BLaER1 (cell line): ENCODE data around the gene CLEC4C.
"Not testable (repeated sequence)": the region's sequence is repeated elsewhere in the genome, so short reads cannot be mapped to it uniquely, and the experiment has no call there.

Source experiments
- H3K27ac ChIP-seq: shearing (Covaris generic); formaldehyde crosslinking; 2 replicates; pipeline ENCODE4 v1.8.1; 2022
- H3K27me3 ChIP-seq: shearing (Covaris generic); formaldehyde crosslinking; 2 replicates; pipeline ENCODE4 v1.8.1; 2022
- H3K36me3 ChIP-seq: shearing (Covaris generic); formaldehyde crosslinking; 2 replicates; pipeline ENCODE4 v1.8.1; 2022
- H3K4me1 ChIP-seq: shearing (Covaris generic); formaldehyde crosslinking; 2 replicates; pipeline ENCODE4 v1.8.1; 2022
- H3K4me2 ChIP-seq: shearing (Covaris generic); formaldehyde crosslinking; 2 replicates; pipeline ENCODE4 v1.8.1; 2022
- H3K4me3 ChIP-seq: shearing (Covaris generic); formaldehyde crosslinking; 2 replicates; pipeline ENCODE4 v1.8.1; 2022
- H3K9ac ChIP-seq: shearing (Covaris generic); formaldehyde crosslinking; 2 replicates; pipeline ENCODE4 v1.8.1; 2022
- H3K9me3 ChIP-seq: shearing (Covaris generic); formaldehyde crosslinking; 2 replicates; pipeline ENCODE4 v1.8.1; 2022
- H4K20me1 ChIP-seq: shearing (Covaris generic); formaldehyde crosslinking; 2 replicates; pipeline ENCODE4 v1.8.1; 2022
- Cebpa-rat ChIP-seq: shearing (Covaris generic); IDR thresholded peaks from 2 replicates; pipeline ENCODE4 v1.8.1; 2022

The CLEC4C gene

GRCh38 chr12:7747246-7747645 lies at the start of gene CLEC4C:
Gene CLEC4C, minus strand, starts transcription at chr12:7747375. Its CDS starts 27 bp downstream, at chr12:7747348.
- Histone ChIP-seq H3K4me1 (peaks cover under 1% of the 10 kb centered on the region; the same call in 1 of the 2 replicates), H3K9ac (no peak within 1 kb of the TSS), H4K20me1 (no peaks in the 10 kb centered on the region), H3K27me3 (no peaks in the 10 kb centered on the region), H3K9me3 (0 out of 2 replicates have a peak, but pooled peaks cover 14% of the 10 kb centered on the region), H3K27ac (no peak within 1 kb of the TSS), H3K36me3 (no peaks in the 10 kb centered on the region), H3K4me3 (no peak within 1 kb of the TSS), H3K4me2 (no peak within 1 kb of the TSS)
- TF ChIP-seq Cebpa-rat = no peak

- Histone ChIP-seq H3K27me3 (no peaks in the 10 kb centered on the region), H3K27ac (no peak overlapping the region), H3K9me3 (no peaks in the 10 kb centered on the region), H3K4me2 (no peak overlapping the region), H3K4me1 (no peaks in the 10 kb centered on the region), H3K36me3 (no peaks in the 10 kb centered on the region), H3K4me3 (no peak overlapping the region), H3K9ac (no peak overlapping the region), H4K20me1 (no peaks in the 10 kb centered on the region)
- TF ChIP-seq Cebpa-rat = no peak
These were observed 46.0 kb upstream of the CLEC4C start for GRCh38 chr12:7793211-7793610.

- H3K27me3 ChIP-seq, H3K36me3 ChIP-seq, H3K9ac ChIP-seq, H4K20me1 ChIP-seq, H3K4me1 ChIP-seq, H3K27ac ChIP-seq, H3K4me2 ChIP-seq, H3K4me3 ChIP-seq, H3K9me3 ChIP-seq: not testable (repeated sequence)
These were observed 41.8 kb upstream of the CLEC4C start, which contains the start of gene NANOG for GRCh38 chr12:7788884-7789528. Gene NANOG, plus strand, starts transcription at chr12:7789402. Its CDS starts 213 bp downstream, at chr12:7789615.

- no peaks in the 10 kb centered on the region for H3K36me3 ChIP-seq
- no peak overlapping the region for H3K9ac ChIP-seq
- H3K27me3 ChIP-seq = no peaks in the 10 kb centered on the region
- no peak overlapping the region for H3K4me3 ChIP-seq
- no peaks in the 10 kb centered on the region for H4K20me1 ChIP-seq
- TF ChIP-seq Cebpa-rat = no peak
- H3K27ac ChIP-seq = no peak overlapping the region
- H3K4me2 ChIP-seq = no peak overlapping the region
- H3K4me1 ChIP-seq = no peaks in the 10 kb centered on the region
- no peaks in the 10 kb centered on the region for H3K9me3 ChIP-seq
These were observed 41.1 kb upstream of the CLEC4C start for GRCh38 chr12:7788294-7788660.

GRCh38 chr12:7787574-7788293 lies 40.6 kb upstream of the CLEC4C start:
- Histone ChIP-seq H3K27ac (no peak overlapping the region), H3K4me2 (no peak overlapping the region), H3K27me3 (no peaks in the 10 kb centered on the region), H3K36me3 (no peaks in the 10 kb centered on the region), H4K20me1 (no peaks in the 10 kb centered on the region), H3K9me3 (no peaks in the 10 kb centered on the region), H3K9ac (no peak overlapping the region), H3K4me3 (no peak overlapping the region), H3K4me1 (no peaks in the 10 kb centered on the region)
- TF ChIP-seq Cebpa-rat = no peak

- no peak for TF ChIP-seq Cebpa-rat
- Histone ChIP-seq H4K20me1 (no peaks in the 10 kb centered on the region), H3K27me3 (no peaks in the 10 kb centered on the region), H3K9ac (no peak overlapping the region), H3K4me2 (no peak overlapping the region), H3K4me1 (no peaks in the 10 kb centered on the region), H3K27ac (no peak overlapping the region), H3K9me3 (no peaks in the 10 kb centered on the region), H3K36me3 (no peaks in the 10 kb centered on the region), H3K4me3 (no peak overlapping the region)
These were observed 37.5 kb upstream of the CLEC4C start for GRCh38 chr12:7784701-7785100.

- not testable (repeated sequence) for H3K4me3 ChIP-seq, H3K27ac ChIP-seq, H3K4me2 ChIP-seq, H3K9me3 ChIP-seq, H3K9ac ChIP-seq, H4K20me1 ChIP-seq, H3K27me3 ChIP-seq, H3K4me1 ChIP-seq, H3K36me3 ChIP-seq
These were observed 36.3 kb upstream of the CLEC4C start for GRCh38 chr12:7783433-7783832.

- Histone ChIP-seq H3K27me3 (no peaks in the 10 kb centered on the region), H3K9me3 (no peaks in the 10 kb centered on the region), H3K27ac (no peak overlapping the region), H3K36me3 (no peaks in the 10 kb centered on the region), H3K9ac (no peak overlapping the region), H3K4me3 (no peak overlapping the region), H3K4me2 (no peak overlapping the region), H4K20me1 (no peaks in the 10 kb centered on the region), H3K4me1 (no peaks in the 10 kb centered on the region)
- TF ChIP-seq Cebpa-rat = no peak
These were observed 34.9 kb upstream of the CLEC4C start for GRCh38 chr12:7782055-7782454.

- Histone ChIP-seq H3K27me3 (no peaks in the 10 kb centered on the region), H3K4me2 (no peak overlapping the region)
These were observed 34.1 kb upstream of the CLEC4C start for GRCh38 chr12:7781274-7781673.

GRCh38 chr12:7769999-7770398 lies 22.8 kb upstream of the CLEC4C start:
- no peak overlapping the region for H3K4me2 ChIP-seq
- H3K9me3 ChIP-seq = no peaks in the 10 kb centered on the region; the same call in 1 of the 2 replicates
- no peak overlapping the region for H3K4me3 ChIP-seq
- no peaks in the 10 kb centered on the region for H3K36me3 ChIP-seq
- H4K20me1 ChIP-seq = no peaks in the 10 kb centered on the region
- no peak overlapping the region for H3K27ac ChIP-seq
- no peaks in the 10 kb centered on the region for H3K27me3 ChIP-seq
- no peak overlapping the region for H3K9ac ChIP-seq
- no peaks in the 10 kb centered on the region for H3K4me1 ChIP-seq
- no peak for TF ChIP-seq Cebpa-rat

More at GRCh38 chr12:7781274-7781673, 34.1 kb upstream of the CLEC4C start:
- H3K9me3 ChIP-seq = no peaks in the 10 kb centered on the region
- no peak overlapping the region for H3K4me3 ChIP-seq
- H4K20me1 ChIP-seq = no peaks in the 10 kb centered on the region
- TF ChIP-seq Cebpa-rat = no peak
- H3K36me3 ChIP-seq = no peaks in the 10 kb centered on the region
- H3K4me1 ChIP-seq = no peaks in the 10 kb centered on the region
- no peak overlapping the region for H3K9ac ChIP-seq
- no peak overlapping the region for H3K27ac ChIP-seq
